Upper lobe of right lung (tissue), 1 donor: ENCODE data around the gene ZFAND6. TPM values are rescaled to one million over a fixed set of nuclear protein-coding genes. Genes with fewer than 3 reads are reported as not detected.

ENCODE experiments used
- ATAC-seq: fragments of 200-7000 bp; cut with Tn5 transposase; one replicate; pipeline ENCODE4 v1.9.1; 2020; ENCODE audit warnings: mild to moderate bottlenecking, moderate library complexity
- DNase-seq: peaks from one replicate; pipeline ENCODE4 v3.0.0-alpha.2; 2020
- H3K27ac ChIP-seq: fragments of 200-600 bp; one replicate; pipeline ENCODE4 v1.8.0; 2022
- H3K27me3 ChIP-seq: fragments of 200-600 bp; one replicate; pipeline ENCODE4 v1.8.0; 2022; ENCODE audit warnings: mild to moderate bottlenecking
- H3K36me3 ChIP-seq: fragments of 200-600 bp; one replicate; pipeline ENCODE4 v1.8.0; 2022
- H3K4me1 ChIP-seq: fragments of 200-600 bp; one replicate; pipeline ENCODE4 v1.8.0; 2022
- H3K4me3 ChIP-seq: fragments of 200-600 bp; one replicate; pipeline ENCODE4 v1.8.0; 2022; ENCODE audit warnings: mild to moderate bottlenecking
- H3K9me3 ChIP-seq: fragments of 200-600 bp; one replicate; pipeline ENCODE4 v1.8.0; 2022
- intact Hi-C: fragments of 100-400 bp; cut with DNase I; formaldehyde crosslinking; loops from one replicate; pipeline ENCODE4 v1.11.0; 2022
- total RNA-seq: library from RNA; stranded (reverse); fragmentation: NEBNext Ultra II Directional; extraction: Animal tissue kit (Norgen Biotek cat#: 25700); gene quantifications from one replicate; pipeline ENCODE4 v1.2.1, GENCODE V29; 2021
- TF ChIP-seq, protein P1 (sequence below): fragments of 200-600 bp; IDR thresholded peaks from one replicate; pipeline ENCODE4 v1.8.0; 2022; ENCODE audit warnings: antibody characterized with exemption
- donor health status: DM: no; HTN: yes; CAD: no; lungs with severe emphysema.

The ZFAND6 gene
- total RNA-seq, 1 donor from 2014 or later: 79.5 TPM

GRCh38 chr15:80076321-80077318 lies 17.1 kb downstream of the ZFAND6 start:
- Histone ChIP-seq H3K4me1 (peaks cover 43% of the 10 kb centered on the region), H3K4me3 (no peak overlapping the region), H3K27me3 (no peaks in the 10 kb centered on the region), H3K27ac (no peak overlapping the region), H3K9me3 (no peaks in the 10 kb centered on the region), H3K36me3 (no peaks in the 10 kb centered on the region)
- ATAC-seq: peak; percentile 61
- TF ChIP-seq, protein P1, sequence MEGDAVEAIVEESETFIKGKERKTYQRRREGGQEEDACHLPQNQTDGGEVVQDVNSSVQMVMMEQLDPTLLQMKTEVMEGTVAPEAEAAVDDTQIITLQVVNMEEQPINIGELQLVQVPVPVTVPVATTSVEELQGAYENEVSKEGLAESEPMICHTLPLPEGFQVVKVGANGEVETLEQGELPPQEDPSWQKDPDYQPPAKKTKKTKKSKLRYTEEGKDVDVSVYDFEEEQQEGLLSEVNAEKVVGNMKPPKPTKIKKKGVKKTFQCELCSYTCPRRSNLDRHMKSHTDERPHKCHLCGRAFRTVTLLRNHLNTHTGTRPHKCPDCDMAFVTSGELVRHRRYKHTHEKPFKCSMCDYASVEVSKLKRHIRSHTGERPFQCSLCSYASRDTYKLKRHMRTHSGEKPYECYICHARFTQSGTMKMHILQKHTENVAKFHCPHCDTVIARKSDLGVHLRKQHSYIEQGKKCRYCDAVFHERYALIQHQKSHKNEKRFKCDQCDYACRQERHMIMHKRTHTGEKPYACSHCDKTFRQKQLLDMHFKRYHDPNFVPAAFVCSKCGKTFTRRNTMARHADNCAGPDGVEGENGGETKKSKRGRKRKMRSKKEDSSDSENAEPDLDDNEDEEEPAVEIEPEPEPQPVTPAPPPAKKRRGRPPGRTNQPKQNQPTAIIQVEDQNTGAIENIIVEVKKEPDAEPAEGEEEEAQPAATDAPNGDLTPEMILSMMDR: no peak
- DNase-seq: no peak
- intact Hi-C loops: no loop called here

DNA sequence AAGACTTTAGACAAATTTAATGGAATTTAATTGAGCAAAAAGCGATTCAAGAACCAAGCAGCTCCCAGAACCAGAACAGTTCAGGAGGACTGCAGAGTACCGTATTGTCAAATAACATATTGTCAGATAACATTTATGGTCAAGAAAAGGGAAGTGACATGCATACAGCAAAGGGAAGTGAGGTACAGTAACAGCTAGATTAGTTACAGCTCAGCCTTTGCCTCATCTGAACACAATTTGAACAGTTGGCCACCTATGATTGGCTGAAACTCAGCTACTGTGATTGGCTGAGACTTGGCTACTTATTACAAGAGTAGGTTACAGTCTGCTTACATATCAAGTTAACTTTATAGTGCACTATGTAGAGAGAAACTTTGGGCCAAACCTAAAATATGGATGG lies 21.9 kb downstream of the ZFAND6 start:
- TF ChIP-seq, protein P1: no peak
- Histone ChIP-seq H3K27me3 (no peaks in the 10 kb centered on the region), H3K36me3 (no peaks in the 10 kb centered on the region), H3K4me3 (no peak overlapping the region), H3K27ac (no peak overlapping the region), H3K4me1 (peaks cover 7% of the 10 kb centered on the region), H3K9me3 (no peaks in the 10 kb centered on the region)
- ATAC-seq: peak; percentile 83
- no peak for DNase-seq
- intact Hi-C loops: no loop called here

GRCh38 chr15:80087104-80087503 lies 27.6 kb downstream of the ZFAND6 start:
- Histone ChIP-seq H3K27ac (no peak overlapping the region), H3K27me3 (no peaks in the 10 kb centered on the region), H3K36me3 (no peaks in the 10 kb centered on the region), H3K4me3 (no peak overlapping the region), H3K4me1 (no peaks in the 10 kb centered on the region), H3K9me3 (no peaks in the 10 kb centered on the region)
- DNase-seq: no peak
- intact Hi-C loops: no loop called here
- TF ChIP-seq, protein P1: no peak
- no peak for ATAC-seq

GRCh38 chr15:80090041-80090440 lies 30.6 kb downstream of the ZFAND6 start:
- intact Hi-C loops: no loop called here
- TF ChIP-seq, protein P1: no peak

DNA sequence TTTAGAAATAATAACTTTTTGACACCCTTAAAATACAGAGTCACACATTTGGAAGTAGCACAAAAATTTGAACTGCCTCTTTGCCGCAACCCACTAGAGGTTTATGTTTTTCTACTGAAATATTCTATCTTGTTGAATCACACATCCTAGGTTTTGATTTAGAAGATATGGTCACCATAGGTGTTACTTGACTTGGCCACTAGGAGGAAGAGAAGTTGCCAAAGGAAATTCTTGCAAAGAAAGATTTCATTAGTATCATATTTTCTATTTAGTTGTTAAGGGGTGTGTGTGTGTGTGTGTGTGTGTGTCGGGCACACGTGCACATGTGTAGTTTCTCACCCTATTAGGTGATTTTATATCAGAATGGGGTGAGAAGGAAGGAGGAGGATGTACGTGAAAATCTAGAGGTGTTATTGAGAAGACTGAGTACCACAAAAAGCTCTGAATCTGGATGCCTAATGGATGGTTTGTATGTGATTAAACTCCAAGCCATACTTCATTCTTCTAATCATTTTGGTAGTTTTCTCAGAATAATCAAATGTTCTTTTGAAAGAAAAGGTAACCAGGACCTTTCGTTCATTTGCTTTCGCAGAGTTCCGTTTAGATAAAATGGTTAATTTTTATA lies 31.5 kb downstream of the ZFAND6 start:
- Histone ChIP-seq H3K4me1 (peaks cover 3% of the 10 kb centered on the region), H3K27me3 (no peaks in the 10 kb centered on the region), H3K4me3 (no peak overlapping the region), H3K27ac (no peak overlapping the region), H3K36me3 (no peaks in the 10 kb centered on the region), H3K9me3 (no peaks in the 10 kb centered on the region)
- ATAC-seq (no peak), DNase-seq (no peak)
- TF ChIP-seq, protein P1: peak; percentile 28
- intact Hi-C loops: no loop called here

More at GRCh38 chr15:80090041-80090440, 30.6 kb downstream of the ZFAND6 start:
- no peak overlapping the region for H3K4me3 ChIP-seq
- H3K36me3 ChIP-seq: no peaks in the 10 kb centered on the region
- H3K27ac ChIP-seq: no peak overlapping the region
- H3K9me3 ChIP-seq: no peaks in the 10 kb centered on the region
- no peaks in the 10 kb centered on the region for H3K27me3 ChIP-seq
- H3K4me1 ChIP-seq: peaks cover 3% of the 10 kb centered on the region
- DNase-seq: no peak
- ATAC-seq: no peak
